HT1080 (cell line): ENCODE results near the gene CYP26C1. TPM values are rescaled to one million over a fixed set of nuclear protein-coding genes. Genes with fewer than 3 reads are reported as not detected.
A peak's percentile ranks its signal among the peaks of the same experiment; 100 is the strongest.

ENCODE experiments used
- DNase-seq: peaks from one replicate; pipeline ENCODE4 v3.0.0-alpha.2; 2015; ENCODE audit warnings: low read depth
- total RNA-seq: library from RNA; depleted of rRNA; stranded (reverse); fragments of >200 nt; shearing (Covaris generic); gene quantifications from 2 replicates; pipeline ENCODE4 v1.2.3, GENCODE V29; 2014; rRNA removed

Gene CYP26C1
- total RNA-seq, 1 experiment from 2014 or later = not detected

DNA sequence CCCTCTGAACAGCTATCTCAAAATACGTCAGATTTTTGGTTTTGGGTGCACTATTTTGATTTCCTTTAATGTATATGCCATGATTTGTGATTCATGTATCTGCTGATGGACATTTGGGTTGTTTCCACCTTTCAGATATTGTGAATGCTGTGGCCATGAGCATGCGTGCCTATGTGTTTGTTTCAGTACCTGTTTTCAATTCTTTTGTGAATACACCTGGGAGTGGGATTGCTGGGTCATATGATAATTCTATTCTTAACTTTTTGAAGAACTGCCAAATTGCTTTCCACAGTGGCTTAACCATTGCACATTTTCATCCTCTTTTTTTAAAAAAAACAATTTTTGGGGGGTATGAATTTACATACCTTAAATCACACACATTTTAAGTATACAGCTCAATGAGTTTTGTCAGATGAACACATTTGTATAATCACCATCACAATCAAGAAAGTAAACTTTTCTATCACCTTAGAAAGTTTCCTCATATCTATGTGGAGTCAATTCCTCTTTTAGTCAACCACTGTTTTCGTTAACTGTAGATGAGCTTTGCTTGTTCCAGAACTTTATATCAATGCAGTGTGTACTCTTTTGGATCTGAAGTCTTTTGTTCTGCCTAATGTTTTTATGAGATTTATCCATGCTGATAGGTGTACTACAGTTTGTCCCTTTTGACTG is 50.0 kb downstream of the CYP26C1 start:
- DNase-seq = no peak

DNA sequence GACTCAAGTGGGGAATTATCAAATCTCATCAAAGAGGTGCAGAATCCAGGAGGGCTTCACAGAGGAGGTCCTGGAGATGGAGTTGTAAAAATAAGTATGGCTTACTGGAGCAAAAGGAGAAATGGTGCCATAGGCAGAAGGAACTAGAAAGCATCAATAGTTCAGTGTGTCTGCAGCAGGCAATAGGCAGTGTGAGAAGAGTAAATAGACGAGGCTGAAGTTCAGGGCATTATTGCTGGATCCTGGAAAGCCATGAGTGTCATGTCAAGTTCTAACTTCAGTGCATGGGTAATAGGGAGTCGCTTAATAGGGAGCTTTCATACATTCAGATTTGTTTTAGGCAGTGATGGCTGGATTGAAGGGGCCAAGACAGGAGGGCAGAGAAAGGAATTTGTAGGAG is 52.4 kb downstream of the CYP26C1 start:
- no peak for DNase-seq

DNA sequence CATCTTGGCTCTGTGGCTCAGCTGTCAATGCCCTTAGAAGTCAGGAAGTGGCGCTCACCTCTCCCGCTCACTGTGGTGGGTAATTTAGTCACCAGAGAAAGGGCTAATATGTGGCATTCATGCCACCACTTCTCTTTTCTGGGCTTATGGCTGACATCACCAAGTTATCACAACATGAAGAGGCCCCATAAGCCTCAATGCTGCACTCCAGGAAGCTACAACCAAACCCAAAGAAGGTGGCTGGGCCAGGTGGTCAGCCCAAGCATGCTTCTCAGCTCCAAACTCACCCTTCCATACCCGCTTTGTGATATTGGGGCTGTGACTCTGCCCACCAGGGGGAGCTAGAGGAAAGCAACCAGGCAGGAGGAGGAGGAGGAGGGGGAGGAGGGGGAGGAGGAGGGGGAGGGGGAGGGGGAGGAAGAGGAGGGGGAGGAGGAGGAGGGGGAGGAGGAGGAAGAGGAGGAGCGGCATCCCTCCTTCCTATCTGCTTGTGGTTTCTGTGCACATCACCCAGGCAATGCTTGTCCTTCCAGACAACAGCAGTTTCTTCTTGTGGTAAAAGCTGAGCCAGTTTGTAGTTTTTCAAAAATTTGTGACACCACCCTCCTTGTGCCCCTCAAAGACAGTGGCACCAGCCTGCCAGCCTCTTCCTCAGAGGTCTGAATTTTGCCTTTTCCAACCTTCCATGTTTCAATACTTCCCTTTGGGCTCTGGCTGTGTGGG is 55.2 kb downstream of the CYP26C1 start:
- DNase-seq = peak; percentile 57

Other genes starting within 250 kb of the CYP26C1 start
- gene EXOC6, start 212.3 kb upstream of the CYP26C1 start, total RNA-seq = 8.6 and 32.2 TPM in 2 replicates
- gene CYP26A1, start 13.1 kb downstream of the CYP26C1 start, total RNA-seq = not detected in 2 replicates